ENCODE measurements around the gene NPHP1.
"Not testable (repeated sequence)": the region's sequence is repeated elsewhere in the genome, so short reads cannot be mapped to it uniquely, and the experiment has no call there.

The NPHP1 gene

GRCh38 chr2:110198016-110198415, 6.8 kb downstream of the NPHP1 start:
- H3K4me1 ChIP-seq (ENCODE audit: control insufficient read depth in 5 of 5, insufficient read depth in 5 of 5, low read length in 5 of 5) = no peaks in the 10 kb centered on the region
- no peaks in the 10 kb centered on the region for H3K36me3 ChIP-seq (ENCODE audit: control insufficient read depth in 5 of 5, insufficient read depth in 5 of 5, low read length in 5 of 5)
- H3K9ac ChIP-seq (ENCODE audit: low read length in 5 of 5) = no peak overlapping the region
- H3K27me3 ChIP-seq (ENCODE audit: control insufficient read depth in 5 of 5, insufficient read depth in 4 of 5, low read length in 5 of 5) = no peaks in the 10 kb centered on the region
- H3K9me3 ChIP-seq (ENCODE audit: control insufficient read depth in 5 of 5, low read length in 5 of 5) = no peaks in the 10 kb centered on the region
- no peak overlapping the region for H3K27ac ChIP-seq (ENCODE audit: low read depth, low read length)
- H3K4me3 ChIP-seq (ENCODE audit: low read depth in 1 of 5, low read length in 5 of 5) = no peak overlapping the region

GRCh38 chr2:110197452-110197851, 7.4 kb downstream of the NPHP1 start:
- Histone ChIP-seq H3K9ac (ENCODE audit: low read length in 5 of 5) (no peak overlapping the region), H3K27ac (ENCODE audit: low read depth, low read length) (no peak overlapping the region)

GRCh38 chr2:110190169-110190568, 14.6 kb downstream of the NPHP1 start:
- not testable (repeated sequence) for H3K4me1 ChIP-seq (ENCODE audit: control insufficient read depth in 5 of 5, insufficient read depth in 5 of 5, low read length in 5 of 5); H3K9me3 ChIP-seq (ENCODE audit: control insufficient read depth in 5 of 5, low read length in 5 of 5); H3K27ac ChIP-seq (ENCODE audit: low read depth, low read length); H3K27me3 ChIP-seq (ENCODE audit: control insufficient read depth in 5 of 5, insufficient read depth in 4 of 5, low read length in 5 of 5); H3K4me3 ChIP-seq (ENCODE audit: low read depth in 1 of 5, low read length in 5 of 5); H3K36me3 ChIP-seq (ENCODE audit: control insufficient read depth in 5 of 5, insufficient read depth in 5 of 5, low read length in 5 of 5); H3K9ac ChIP-seq (ENCODE audit: low read length in 5 of 5)

More at GRCh38 chr2:110197452-110197851, 7.4 kb downstream of the NPHP1 start:
- no peaks in the 10 kb centered on the region for H3K36me3 ChIP-seq (ENCODE audit: control insufficient read depth in 5 of 5, insufficient read depth in 5 of 5, low read length in 5 of 5)
- no peaks in the 10 kb centered on the region for H3K9me3 ChIP-seq (ENCODE audit: control insufficient read depth in 5 of 5, low read length in 5 of 5)
- no peak overlapping the region for H3K4me3 ChIP-seq (ENCODE audit: low read depth in 1 of 5, low read length in 5 of 5)
- no peaks in the 10 kb centered on the region for H3K27me3 ChIP-seq (ENCODE audit: control insufficient read depth in 5 of 5, insufficient read depth in 4 of 5, low read length in 5 of 5)
- no peaks in the 10 kb centered on the region for H3K4me1 ChIP-seq (ENCODE audit: control insufficient read depth in 5 of 5, insufficient read depth in 5 of 5, low read length in 5 of 5)

- Histone ChIP-seq H3K9me3 (ENCODE audit: control insufficient read depth in 5 of 5, low read length in 5 of 5) (peaks cover 0 to 14% (median 7%) of the 10 kb centered on the region in 5 donors), H3K36me3 (ENCODE audit: control insufficient read depth in 5 of 5, insufficient read depth in 5 of 5, low read length in 5 of 5) (peaks cover 0 to 3% (median 0%) of the 10 kb centered on the region in 5 donors), H3K4me1 (ENCODE audit: control insufficient read depth in 5 of 5, insufficient read depth in 5 of 5, low read length in 5 of 5) (no peaks in the 10 kb centered on the region), H3K27ac (ENCODE audit: low read depth, low read length) (no peak overlapping the region), H3K4me3 (ENCODE audit: low read depth in 1 of 5, low read length in 5 of 5) (no peak overlapping the region), H3K27me3 (ENCODE audit: control insufficient read depth in 5 of 5, insufficient read depth in 4 of 5, low read length in 5 of 5) (no peaks in the 10 kb centered on the region), H3K9ac (ENCODE audit: low read length in 5 of 5) (no peak overlapping the region)
Measured at GRCh38 chr2:110182449-110182848, 22.4 kb downstream of the NPHP1 start.

- H3K4me1 ChIP-seq (ENCODE audit: control insufficient read depth in 5 of 5, insufficient read depth in 5 of 5, low read length in 5 of 5) = no peaks in the 10 kb centered on the region
- no peak overlapping the region for H3K27ac ChIP-seq (ENCODE audit: low read depth, low read length)
- H3K27me3 ChIP-seq (ENCODE audit: control insufficient read depth in 5 of 5, insufficient read depth in 4 of 5, low read length in 5 of 5) = no peaks in the 10 kb centered on the region
- H3K36me3 ChIP-seq (ENCODE audit: control insufficient read depth in 5 of 5, insufficient read depth in 5 of 5, low read length in 5 of 5) = peaks cover 0 to 3% (median 0%) of the 10 kb centered on the region in 5 donors
- peaks cover 0 to 10% (median 6%) of the 10 kb centered on the region in 5 donors for H3K9me3 ChIP-seq (ENCODE audit: control insufficient read depth in 5 of 5, low read length in 5 of 5)
- no peak overlapping the region for H3K9ac ChIP-seq (ENCODE audit: low read length in 5 of 5)
- H3K4me3 ChIP-seq (ENCODE audit: low read depth in 1 of 5, low read length in 5 of 5) = no peak overlapping the region
Measured at GRCh38 chr2:110180036-110180435, 24.8 kb downstream of the NPHP1 start.

GRCh38 chr2:110173523-110173922, 31.3 kb downstream of the NPHP1 start:
- no peak overlapping the region for H3K4me3 ChIP-seq (ENCODE audit: low read depth in 1 of 5, low read length in 5 of 5)
- no peak overlapping the region for H3K9ac ChIP-seq (ENCODE audit: low read length in 5 of 5)

GRCh38 chr2:110172506-110172905, 32.3 kb downstream of the NPHP1 start:
- Histone ChIP-seq H3K27ac (ENCODE audit: low read depth, low read length) (no peak overlapping the region), H3K27me3 (ENCODE audit: control insufficient read depth in 5 of 5, insufficient read depth in 4 of 5, low read length in 5 of 5) (no peaks in the 10 kb centered on the region), H3K4me3 (ENCODE audit: low read depth in 1 of 5, low read length in 5 of 5) (no peak overlapping the region), H3K36me3 (ENCODE audit: control insufficient read depth in 5 of 5, insufficient read depth in 5 of 5, low read length in 5 of 5) (no peaks in the 10 kb centered on the region), H3K9ac (ENCODE audit: low read length in 5 of 5) (no peak overlapping the region), H3K4me1 (ENCODE audit: control insufficient read depth in 5 of 5, insufficient read depth in 5 of 5, low read length in 5 of 5) (no peaks in the 10 kb centered on the region), H3K9me3 (ENCODE audit: control insufficient read depth in 5 of 5, low read length in 5 of 5) (no peaks in the 10 kb centered on the region)

More at GRCh38 chr2:110173523-110173922, 31.3 kb downstream of the NPHP1 start:
- Histone ChIP-seq H3K36me3 (ENCODE audit: control insufficient read depth in 5 of 5, insufficient read depth in 5 of 5, low read length in 5 of 5) (peaks cover 0 to 3% (median 0%) of the 10 kb centered on the region in 5 donors), H3K27ac (ENCODE audit: low read depth, low read length) (no peak overlapping the region), H3K4me1 (ENCODE audit: control insufficient read depth in 5 of 5, insufficient read depth in 5 of 5, low read length in 5 of 5) (no peaks in the 10 kb centered on the region), H3K9me3 (ENCODE audit: control insufficient read depth in 5 of 5, low read length in 5 of 5) (no peaks in the 10 kb centered on the region), H3K27me3 (ENCODE audit: control insufficient read depth in 5 of 5, insufficient read depth in 4 of 5, low read length in 5 of 5) (no peaks in the 10 kb centered on the region)

GRCh38 chr2:110170102-110170501, 34.7 kb downstream of the NPHP1 start:
- Histone ChIP-seq H3K36me3 (ENCODE audit: control insufficient read depth in 5 of 5, insufficient read depth in 5 of 5, low read length in 5 of 5) (no peaks in the 10 kb centered on the region), H3K9me3 (ENCODE audit: control insufficient read depth in 5 of 5, low read length in 5 of 5) (no peaks in the 10 kb centered on the region), H3K4me3 (ENCODE audit: low read depth in 1 of 5, low read length in 5 of 5) (no peak overlapping the region)

GRCh38 chr2:110167326-110168000, 37.4 kb downstream of the NPHP1 start:
- H3K9ac ChIP-seq (ENCODE audit: low read length in 5 of 5) = no peak overlapping the region

More at GRCh38 chr2:110170102-110170501, 34.7 kb downstream of the NPHP1 start:
- Histone ChIP-seq H3K9ac (ENCODE audit: low read length in 5 of 5) (no peak overlapping the region), H3K4me1 (ENCODE audit: control insufficient read depth in 5 of 5, insufficient read depth in 5 of 5, low read length in 5 of 5) (no peaks in the 10 kb centered on the region), H3K27me3 (ENCODE audit: control insufficient read depth in 5 of 5, insufficient read depth in 4 of 5, low read length in 5 of 5) (no peaks in the 10 kb centered on the region), H3K27ac (ENCODE audit: low read depth, low read length) (no peak overlapping the region)

GRCh38 chr2:110166266-110166665, 38.5 kb downstream of the NPHP1 start:
- Histone ChIP-seq H3K9me3 (ENCODE audit: control insufficient read depth in 5 of 5, low read length in 5 of 5) (no peaks in the 10 kb centered on the region), H3K9ac (ENCODE audit: low read length in 5 of 5) (no peak overlapping the region), H3K4me3 (ENCODE audit: low read depth in 1 of 5, low read length in 5 of 5) (no peak overlapping the region), H3K36me3 (ENCODE audit: control insufficient read depth in 5 of 5, insufficient read depth in 5 of 5, low read length in 5 of 5) (peaks cover 0 to 2% (median 0%) of the 10 kb centered on the region in 5 donors), H3K4me1 (ENCODE audit: control insufficient read depth in 5 of 5, insufficient read depth in 5 of 5, low read length in 5 of 5) (no peaks in the 10 kb centered on the region), H3K27me3 (ENCODE audit: control insufficient read depth in 5 of 5, insufficient read depth in 4 of 5, low read length in 5 of 5) (no peaks in the 10 kb centered on the region), H3K27ac (ENCODE audit: low read depth, low read length) (no peak overlapping the region)

More at GRCh38 chr2:110167326-110168000, 37.4 kb downstream of the NPHP1 start:
- Histone ChIP-seq H3K36me3 (ENCODE audit: control insufficient read depth in 5 of 5, insufficient read depth in 5 of 5, low read length in 5 of 5) (peaks cover 0 to 2% (median 0%) of the 10 kb centered on the region in 5 donors), H3K27me3 (ENCODE audit: control insufficient read depth in 5 of 5, insufficient read depth in 4 of 5, low read length in 5 of 5) (no peaks in the 10 kb centered on the region), H3K4me1 (ENCODE audit: control insufficient read depth in 5 of 5, insufficient read depth in 5 of 5, low read length in 5 of 5) (no peaks in the 10 kb centered on the region), H3K9me3 (ENCODE audit: control insufficient read depth in 5 of 5, low read length in 5 of 5) (no peaks in the 10 kb centered on the region), H3K4me3 (ENCODE audit: low read depth in 1 of 5, low read length in 5 of 5) (no peak overlapping the region), H3K27ac (ENCODE audit: low read depth, low read length) (no peak overlapping the region)
